ENCODE data around the gene TEX38.

DNA sequence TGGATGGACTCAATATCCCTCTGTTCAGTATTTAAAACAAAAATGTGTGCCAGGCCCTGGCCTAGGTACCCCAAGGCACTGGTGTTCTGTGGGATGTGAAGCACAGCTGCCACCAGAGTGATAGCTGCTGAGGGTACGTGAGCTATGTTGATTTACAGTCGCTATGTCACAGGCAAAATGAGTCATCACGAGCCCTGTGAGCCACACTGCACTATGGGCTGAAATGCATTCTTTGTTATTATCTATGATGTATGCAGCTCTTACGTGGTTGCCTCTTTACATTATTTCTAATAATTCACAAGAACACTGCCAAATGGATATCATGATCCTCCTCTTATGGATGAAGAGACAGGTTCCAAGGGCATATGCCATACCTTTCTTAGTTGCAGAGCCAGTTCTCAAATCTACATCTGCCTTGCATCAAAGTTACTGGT lies 2.1 kb downstream of the TEX38 start:
- TF ChIP-seq REST (IDR thresholded peaks at IDR 0.05) (no peak), CTCF (IDR thresholded peaks at IDR 0.05; ENCODE audit: low read depth, low read length, missing input control) (no peak), RXRA (IDR thresholded peaks at IDR 0.05) (no peak), YY1 (IDR thresholded peaks at IDR 0.05) (no peak), TAF1 (conservative IDR thresholded peaks at IDR 0.05) (no peak), ZBTB33 (IDR thresholded peaks at IDR 0.05) (no peak), GABPA (IDR thresholded peaks at IDR 0.05 in 1 of 2, conservative IDR thresholded peaks at IDR 0.05 in 1 of 2) (no peak), JUND (IDR thresholded peaks at IDR 0.05) (no peak)
